Stimulated activated CD8-positive, alpha-beta memory T cell treated with anti-CD3 and anti-CD28 coated beads, Interleukin-12 subunit alpha, Interleukin-12 subunit beta, amount 100 ng/mL, for 1 hour (primary cell): ENCODE measurements around the gene WDR27.
A peak's percentile ranks its signal among the peaks of the same experiment; 100 is the strongest.

Experiments
- DNase-seq: peaks from one replicate; pipeline ENCODE4 v3.0.0-alpha.2; 2020; ENCODE audit warnings: low read depth

WDR27 gene

GRCh38 chr6:169701954-169702839 lies at the start of gene WDR27, which contains the start of gene C6orf120:
WDR27 (minus strand) TSS chr6:169702029; CDS start chr6:169689005, 13,024 bp downstream.
C6orf120 (plus strand) TSS chr6:169702126; CDS start chr6:169702460, 334 bp downstream.
- DNase-seq = peak; percentile 96

GRCh38 chr6:169746556-169746955 lies 44.7 kb upstream of the WDR27 start:
- DNase-seq = no peak

GRCh38 chr6:169745405-169745804 lies 43.6 kb upstream of the WDR27 start:
- no peak for DNase-seq

- DNase-seq = no peak
These were observed 39.5 kb upstream of the WDR27 start for GRCh38 chr6:169741344-169741743.

GRCh38 chr6:169738976-169739529 lies 37.2 kb upstream of the WDR27 start:
- no peak for DNase-seq

- no peak for DNase-seq
These were observed 36.6 kb upstream of the WDR27 start for GRCh38 chr6:169738204-169738975.

GRCh38 chr6:169729961-169730360 lies 28.1 kb upstream of the WDR27 start:
- no peak for DNase-seq

- no peak for DNase-seq
These were observed 25.1 kb upstream of the WDR27 start for GRCh38 chr6:169726963-169727362.

GRCh38 chr6:169726049-169726400 lies 24.2 kb upstream of the WDR27 start:
- DNase-seq = no peak

- no peak for DNase-seq
These were observed 23.6 kb upstream of the WDR27 start for GRCh38 chr6:169725125-169726048.

GRCh38 chr6:169724494-169725124 lies 22.8 kb upstream of the WDR27 start, which contains the start of gene PHF10:
PHF10 (minus strand) TSS chr6:169724500; CDS start chr6:169723931, 569 bp downstream.
- peak; percentile 39 for DNase-seq

- peak; percentile 5 for DNase-seq
These were observed 22.2 kb upstream of the WDR27 start for GRCh38 chr6:169723991-169724493.

- DNase-seq = peak; percentile 39
These were observed 21.5 kb upstream of the WDR27 start for GRCh38 chr6:169723200-169723909.

GRCh38 chr6:169722362-169723199 lies 20.8 kb upstream of the WDR27 start:
- no peak for DNase-seq

- no peak for DNase-seq
These were observed 18.5 kb upstream of the WDR27 start for GRCh38 chr6:169720207-169720855.

GRCh38 chr6:169719117-169719516 lies 17.3 kb upstream of the WDR27 start:
- DNase-seq = no peak

- no peak for DNase-seq
These were observed 12.8 kb upstream of the WDR27 start for GRCh38 chr6:169714595-169714994.

GRCh38 chr6:169714178-169714577 lies 12.3 kb upstream of the WDR27 start:
- DNase-seq = no peak

GRCh38 chr6:169710009-169710408 lies 8.2 kb upstream of the WDR27 start:
- DNase-seq = no peak
